A549 (cell line): ENCODE data around the gene PPP2R2D. TPM values are rescaled to one million over a fixed set of nuclear protein-coding genes. Genes with fewer than 3 reads are reported as not detected.

Experiments
- ATAC-seq, 2 experiments: fragments of 200-7000 bp in 1 of 2; fragments of >200 bp in 1 of 2; cut with Nextera tagmentation in 1 of 2; cut with Tn5 transposase in 1 of 2; 3 replicates each; pipeline versions ENCODE4 v1.8.0 to v1.9.1; 2018 to 2020; ENCODE audit warnings: mild to moderate bottlenecking in 1 of 2, moderate library complexity in 1 of 2
- CTCF ChIA-PET: fragments of 300-600 bp; sonication (Branson Sonifier 250); formaldehyde crosslinking; extraction: SDS; loops from one replicate; lab custom pipeline; 2021; ENCODE audit warnings: antibody characterized with exemption, inconsistent platforms; lab: Yijun Ruan, JAX
- POLR2A ChIA-PET: fragments of 350-600 bp; formaldehyde crosslinking; extraction: SDS; loops from one replicate; lab custom pipeline; 2021; ENCODE audit warnings: antibody characterized with exemption, inconsistent platforms; lab: Yijun Ruan, JAX
- DNase-seq, 2 experiments: peaks; one replicate each; pipeline versions ENCODE4 v3.0.0 to v3.0.0-alpha.2; 2011 to 2016; ENCODE audit warnings: low read depth in 1 of 2, low spot score in 1 of 2
- FAIRE-seq: peaks from 2 replicates; lab custom pipeline; 2011; peaks lifted over from hg19 to GRCh38; lab: Jason Lieb, UNC
- H3K27ac ChIP-seq, 2 experiments: fragments of >200 bp; sonication (Bioruptor Twin); formaldehyde crosslinking; 3 replicates each; pipeline ENCODE4 v1.5.1; 2016 to 2017
- H3K4me1 ChIP-seq: fragments of >200 bp; sonication (Bioruptor Twin); formaldehyde crosslinking; 3 replicates; pipeline ENCODE4 v1.6.1; 2016
- H3K4me2 ChIP-seq: fragments of >200 bp; sonication (Bioruptor Twin); formaldehyde crosslinking; 3 replicates; pipeline ENCODE4 v1.6.1; 2016
- H3K4me3 ChIP-seq: fragments of >200 bp; sonication (Bioruptor Twin); formaldehyde crosslinking; 3 replicates; pipeline ENCODE4 v1.5.1; 2016
- H3K9me3 ChIP-seq: fragments of >200 bp; sonication (Bioruptor Twin); formaldehyde crosslinking; 3 replicates; pipeline ENCODE4 v1.6.1; 2016
- BCL3 ChIP-seq: fragments of >200 bp; sonication (Bioruptor Twin); formaldehyde crosslinking; IDR thresholded peaks from 3 replicates; pipeline ENCODE4 v1.6.1; 2016
- BHLHE40 ChIP-seq: IDR thresholded peaks from 2 replicates; pipeline ENCODE4 v1.6.1; 2012; ENCODE audit warnings: low read depth, low read length, inconsistent platforms
- CHD4 ChIP-seq: fragments of 200-600 bp; sonication (generic); IDR thresholded peaks from 2 replicates; pipeline ENCODE4 v1.6.1; 2016; ENCODE audit warnings: antibody characterized with exemption, mild to moderate bottlenecking, borderline replicate concordance
- EHF ChIP-seq: fragments of 250-450 bp; sonication (Bioruptor Pico); IDR thresholded peaks from 2 replicates; pipeline ENCODE4 v1.5.0; 2020; ENCODE audit warnings: mild to moderate bottlenecking
- EHMT2 ChIP-seq: fragments of 200-600 bp; sonication (generic); IDR thresholded peaks from 2 replicates; pipeline ENCODE4 v1.6.1; 2016; ENCODE audit warnings: antibody characterized with exemption, low read depth, mild to moderate bottlenecking, moderate library complexity
- ELK1 ChIP-seq: fragments of 150-350 bp; IDR thresholded peaks from 2 replicates; pipeline ENCODE4 v1.6.1; 2014; ENCODE audit warnings: low read depth, mild to moderate bottlenecking, low read length
- FOSL2 ChIP-seq, 2 experiments: fragments of 450-650 bp in 1 of 2; fragments of >200 bp in 1 of 2; sonication (Bioruptor Twin) in 1 of 2; formaldehyde crosslinking; IDR thresholded peaks; 2 replicates each; pipeline versions ENCODE4 v1.5.0 to v1.6.1; 2016 to 2020; ENCODE audit warnings: mild to moderate bottlenecking in 1 of 2, moderate library complexity in 1 of 2
- HMGXB4 ChIP-seq: fragments of 250-450 bp; sonication (Bioruptor Pico); IDR thresholded peaks from 2 replicates; pipeline ENCODE4 v1.5.0; 2021; ENCODE audit warnings: mild to moderate bottlenecking, moderate library complexity, borderline replicate concordance
- HOXB13 ChIP-seq: fragments of 250-450 bp; sonication (Bioruptor Pico); IDR thresholded peaks from 2 replicates; pipeline ENCODE4 v1.5.0; 2020; ENCODE audit warnings: low read depth, mild to moderate bottlenecking, moderate library complexity
- JUN ChIP-seq, 2 experiments: fragments of >200 bp; sonication (Bioruptor Twin); formaldehyde crosslinking; IDR thresholded peaks; 2 replicates in 1 of 2; 3 replicates in 1 of 2; pipeline ENCODE4 v1.6.1; 2016 to 2017
- JUNB ChIP-seq: fragments of >200 bp; sonication (Bioruptor Twin); formaldehyde crosslinking; IDR thresholded peaks from 2 replicates; pipeline ENCODE4 v1.6.1; 2016
- KDM1A ChIP-seq: fragments of 200-600 bp; sonication (generic); IDR thresholded peaks from 2 replicates; pipeline ENCODE4 v1.6.1; 2016; ENCODE audit warnings: low read depth, mild to moderate bottlenecking
- KDM5A ChIP-seq: fragments of 200-600 bp; sonication (generic); IDR thresholded peaks from 2 replicates; pipeline ENCODE4 v1.6.1; 2016; ENCODE audit warnings: antibody characterized with exemption, mild to moderate bottlenecking
- MAFK ChIP-seq: fragments of 450-650 bp; IDR thresholded peaks from 2 replicates; pipeline ENCODE4 v1.6.1; 2014; ENCODE audit not compliant: partially characterized antibody
- MAX ChIP-seq: IDR thresholded peaks from 2 replicates; pipeline ENCODE4 v1.6.1; 2012
- MYC ChIP-seq: IDR thresholded peaks from 2 replicates; pipeline ENCODE4 v1.6.1; 2012; ENCODE audit warnings: mild to moderate bottlenecking, inconsistent platforms, low read length, improper control_type of control experiment, borderline replicate concordance
- NPAS2 ChIP-seq: fragments of 250-450 bp; sonication (Bioruptor Pico); IDR thresholded peaks from 2 replicates; pipeline ENCODE4 v1.8.0; 2022; ENCODE audit warnings: mild to moderate bottlenecking, moderate library complexity, borderline replicate concordance
- PBX3 ChIP-seq: IDR thresholded peaks from 2 replicates; pipeline ENCODE4 v1.6.1; 2012
- PHF8 ChIP-seq: fragments of 200-600 bp; sonication (generic); IDR thresholded peaks from 2 replicates; pipeline ENCODE4 v1.6.1; 2016; ENCODE audit warnings: low read depth, mild to moderate bottlenecking, antibody characterized with exemption, moderate library complexity, borderline replicate concordance
- POLR2A ChIP-seq: IDR thresholded peaks from 2 replicates; pipeline ENCODE4 v1.6.1; 2012; ENCODE audit warnings: mild to moderate bottlenecking, low read length
- RAD21 ChIP-seq, 2 experiments: fragments of >200 bp in 1 of 2; sonication (Bioruptor Twin) in 1 of 2; formaldehyde crosslinking in 1 of 2; IDR thresholded peaks in 1 of 2; conservative IDR thresholded peaks in 1 of 2; 2 replicates in 1 of 2; 3 replicates in 1 of 2; pipeline ENCODE4 v1.6.1; 2012 to 2018; ENCODE audit warnings: inconsistent platforms in 1 of 2
- RARB ChIP-seq: fragments of 250-450 bp; sonication (Bioruptor Pico); IDR thresholded peaks from 2 replicates; pipeline ENCODE4 v1.8.0; 2021; ENCODE audit warnings: mild to moderate bottlenecking, moderate library complexity
- RCOR1 ChIP-seq: fragments of 150-350 bp; IDR thresholded peaks from 2 replicates; pipeline ENCODE4 v1.6.1; 2014; ENCODE audit warnings: antibody characterized with exemption, low read length, low read depth
- RNF2 ChIP-seq: fragments of 200-600 bp; sonication (generic); IDR thresholded peaks from 2 replicates; pipeline ENCODE4 v1.6.1; 2016; ENCODE audit warnings: low read depth, mild to moderate bottlenecking, antibody characterized with exemption, moderate library complexity, borderline replicate concordance
- SMC3 ChIP-seq: fragments of >200 bp; sonication (Bioruptor Twin); formaldehyde crosslinking; IDR thresholded peaks from 3 replicates; pipeline ENCODE4 v1.6.1; 2018; ENCODE audit warnings: inconsistent platforms
- TP53 ChIP-seq: fragments of 250-450 bp; sonication (Bioruptor Pico); IDR thresholded peaks from 2 replicates; pipeline ENCODE4 v1.5.0; 2021; ENCODE audit warnings: mild to moderate bottlenecking, moderate library complexity
- USF2 ChIP-seq: fragments of 450-650 bp; IDR thresholded peaks from 2 replicates; pipeline ENCODE4 v1.6.1; 2014; ENCODE audit warnings: antibody characterized with exemption
- ZC3H11A ChIP-seq: fragments of 450-650 bp; IDR thresholded peaks from 2 replicates; pipeline ENCODE4 v1.6.1; 2014; ENCODE audit warnings: antibody characterized with exemption, mild to moderate bottlenecking
- ZFP36 ChIP-seq: fragments of 450-650 bp; IDR thresholded peaks from 2 replicates; pipeline ENCODE4 v1.6.1; 2014; ENCODE audit warnings: borderline replicate concordance; ENCODE audit not compliant: partially characterized antibody
- ZNF302 ChIP-seq: fragments of 250-450 bp; sonication (Bioruptor Pico); IDR thresholded peaks from 2 replicates; pipeline ENCODE4 v1.9.0; 2021; ENCODE audit warnings: inconsistent platforms, mild to moderate bottlenecking, moderate library complexity
- ZSCAN20 ChIP-seq: fragments of 250-450 bp; sonication (Bioruptor Pico); IDR thresholded peaks from 2 replicates; pipeline ENCODE4 v1.8.0; 2022; ENCODE audit warnings: mild to moderate bottlenecking, moderate library complexity
- WGBS: methylation state at CpG from one replicate; pipeline ENCODE4 v1.1.6; 2017; ENCODE audit errors: missing lambda C conversion rate; 5-methylcytosine and 5-hydroxymethylcytosine counted together
- polyA plus RNA-seq, 4 experiments: library from polyadenylated mRNA; depleted of rRNA in 3 of 4; stranded (reverse); fragments of >200 nt; fragmentation: RNase III in 1 of 4; extraction: RNeasy Plus Mini Kit Qiagen cat#74134 plus additional on column Dnase treatment in 1 of 4; gene quantifications; 2 replicates in 3 of 4; 3 replicates in 1 of 4; pipeline ENCODE4 v1.2.3, GENCODE V29; 2011 to 2017

The PPP2R2D gene
- polyA plus RNA-seq, 2 of the 4 experiments (the other 2 are of a cell fraction) = 23.9 to 36.0 TPM

- POLR2A ChIA-PET = interaction anchor here (0.6 to 0.8 kb wide), 2 partner anchors 9 to 81 kb away, joined by 3 to 4 read pairs; partner anchors contain the start of gene PPP2R2D
- TF ChIP-seq HMGXB4 (CRISPR knock-in tag) (no peak), TP53 (CRISPR knock-in tag) (no peak), RNF2 (no peak), KDM5A (no peak), JUN (IDR thresholded peaks at IDR 0.05) (peak; percentile 21 to 61; a peak in 1 of 5 replicates), ZSCAN20 (CRISPR knock-in tag) (no peak), USF2 (no peak), CHD4 (no peak), RAD21 (conservative IDR thresholded peaks at IDR 0.05 in 1 of 2, IDR thresholded peaks at IDR 0.05 in 1 of 2) (no peak; a peak in 1 of 5 replicates), MYC (0 out of 2 replicates have a peak, but pooled peaks have one; percentile 41), ZC3H11A (no peak), EHF (no peak), RCOR1 (no peak), POLR2A (peak; percentile 76), BHLHE40 (peak; percentile 100), NPAS2 (CRISPR knock-in tag) (peak; percentile 88), RARB (CRISPR knock-in tag) (no peak), MAX (peak; percentile 88), JUNB (no peak), HOXB13 (CRISPR knock-in tag) (no peak), PBX3 (no peak), ZFP36 (no peak), FOSL2 (IDR thresholded peaks at IDR 0.05) (no peak), FOSL2 (CRISPR knock-in tag; IDR thresholded peaks at IDR 0.05) (no peak), BCL3 (peak; percentile 80; the same call in 2 of the 3 replicates), PHF8 (peak; percentile 90), SMC3 (peak; percentile 12; the same call in 1 of the 3 replicates), EHMT2 (no peak), MAFK (no peak), ELK1 (no peak), KDM1A (0 out of 2 replicates have a peak, but pooled peaks have one; percentile 28), ZNF302 (CRISPR knock-in tag) (no peak)
Measured at GRCh38 chr10:131981429-131982184, 80.8 kb downstream of the PPP2R2D start, which contains the start of gene BNIP3. Gene BNIP3 (minus strand): TSS chr10:131981923. CDS start chr10:131981806, 117 bp downstream.

More at GRCh38 chr10:131981429-131982184, 80.8 kb downstream of the PPP2R2D start, which contains the start of gene BNIP3:
- peak within 1 kb of the TSS; percentile 89 to 96 for H3K27ac ChIP-seq
- H3K4me2 ChIP-seq = peak within 1 kb of the TSS; percentile 96
- CTCF ChIA-PET = interaction anchor here (0.7 to 3.5 kb wide), 6 partner anchors 12 to 163 kb away, joined by 3 to 22 read pairs (median 4); no protein-coding TSS in a partner anchor
- FAIRE-seq = no peak
- ATAC-seq = peak; percentile 90 to 95
- DNase-seq = peak; percentile 94 to 95
- peak within 1 kb of the TSS; percentile 72 for H3K4me3 ChIP-seq
- no peaks in the 10 kb centered on the region for H3K9me3 ChIP-seq
- WGBS = 40% methylated on average over 1 of the region's 100 CpGs
- peaks cover 28% of the 10 kb centered on the region for H3K4me1 ChIP-seq
